CD14-positive monocyte (primary cell): ENCODE results near the gene DIS3L2. TPM values are rescaled to one million over a fixed set of nuclear protein-coding genes. Genes with fewer than 3 reads are reported as not detected.

Experiments
- DNase-seq, 3 donors: peaks; one replicate each; pipeline ENCODE4 v3.0.0-alpha.2; 2011 to 2022
- H2AFZ ChIP-seq: 2 replicates; pipeline ENCODE4 v1.6.0; 2012; ENCODE audit warnings: mild to moderate bottlenecking, low read depth, low read length, inconsistent platforms; ENCODE audit not compliant: insufficient read depth, poor library complexity, severe bottlenecking
- H3K27ac ChIP-seq, 2 donors: 1 replicate in 1 of 2; 2 replicates in 1 of 2; pipeline ENCODE4 v1.5.1; 2012 to 2013; ENCODE audit warnings: low read length in 2 of 2, control low read depth in 1 of 2, inconsistent platforms in 1 of 2, low read depth in 1 of 2, mild to moderate bottlenecking in 1 of 2
- H3K27me3 ChIP-seq, 2 donors: one replicate each; pipeline versions ENCODE4 v1.6.0 to v1.6.1; 2011 to 2013; ENCODE audit warnings: low read length in 2 of 2; ENCODE audit not compliant: control insufficient read depth in 2 of 2, insufficient read depth in 2 of 2
- H3K36me3 ChIP-seq, 2 donors: replicated peaks in 1 of 2; 1 replicate in 1 of 2; 2 replicates in 1 of 2; pipeline versions ENCODE4 v1.5.1 to v1.6.1; 2012 to 2013; ENCODE audit warnings: low read length in 2 of 2, control low read depth in 1 of 2, inconsistent platforms in 1 of 2, mild to moderate bottlenecking in 1 of 2; ENCODE audit not compliant: insufficient read depth in 2 of 2, control insufficient read depth in 1 of 2
- H3K4me1 ChIP-seq, 2 donors: 1 replicate in 1 of 2; 2 replicates in 1 of 2; pipeline versions ENCODE4 v1.5.1 to v1.6.1; 2012 to 2013; ENCODE audit warnings: low read length in 2 of 2, control low read depth in 1 of 2, inconsistent platforms in 1 of 2, mild to moderate bottlenecking in 1 of 2, moderate library complexity in 1 of 2; ENCODE audit not compliant: insufficient read depth in 2 of 2, control insufficient read depth in 1 of 2
- H3K4me2 ChIP-seq: replicated peaks from 2 replicates; pipeline ENCODE3; 2012; ENCODE audit warnings: low read length, moderate library complexity, mild to moderate bottlenecking; ENCODE audit not compliant: poor library complexity, severe bottlenecking; ENCODE audit errors: extremely low read depth
- H3K4me3 ChIP-seq, 3 experiments: fragments of 200-600 bp in 1 of 3; sonication (generic) in 1 of 3; replicated peaks in 1 of 3; 1 replicate in 2 of 3; 2 replicates in 1 of 3; pipeline ENCODE4 v1.5.1; 2011 to 2013; ENCODE audit warnings: low read length in 3 of 3, mild to moderate bottlenecking in 3 of 3, control low read depth in 2 of 3, low read depth in 2 of 3, inconsistent platforms in 1 of 3, moderate library complexity in 1 of 3
- H3K79me2 ChIP-seq: 2 replicates; pipeline ENCODE4 v1.6.0; 2012; ENCODE audit warnings: mild to moderate bottlenecking, control low read depth, inconsistent platforms, low read length, moderate library complexity; ENCODE audit not compliant: insufficient read depth
- H3K9ac ChIP-seq: 2 replicates; pipeline ENCODE4 v1.6.0; 2017; ENCODE audit warnings: low read length, mild to moderate bottlenecking; ENCODE audit not compliant: insufficient read depth, poor library complexity, severe bottlenecking
- H3K9me3 ChIP-seq, 2 donors: replicated peaks in 1 of 2; 1 replicate in 1 of 2; 2 replicates in 1 of 2; pipeline versions ENCODE4 v1.5.1 to v1.6.1; 2012 to 2013; ENCODE audit warnings: low read length in 2 of 2, control low read depth in 1 of 2; ENCODE audit not compliant: control insufficient read depth in 1 of 2, insufficient read depth in 1 of 2
- H4K20me1 ChIP-seq: 2 replicates; pipeline ENCODE4 v1.6.0; 2012; ENCODE audit warnings: mild to moderate bottlenecking, low read length, control low read depth, moderate library complexity; ENCODE audit not compliant: insufficient read depth
- H3K27ac Mint-ChIP-seq, 7 donors: one replicate each; pipeline ENCODE4 v1.8.0; 2020; ENCODE audit warnings: mild to moderate bottlenecking in 7 of 7, mixed read lengths in 7 of 7, moderate library complexity in 6 of 7, inconsistent platforms in 2 of 7
- H3K27me3 Mint-ChIP-seq, 3 donors: one replicate each; pipeline ENCODE4 v1.8.0; 2021 to 2022; ENCODE audit warnings: low read depth in 3 of 3, mild to moderate bottlenecking in 3 of 3, mixed read lengths in 3 of 3, moderate library complexity in 3 of 3, inconsistent platforms in 1 of 3
- H3K36me3 Mint-ChIP-seq, 2 donors: one replicate each; pipeline ENCODE4 v1.8.0; 2020; ENCODE audit warnings: mixed read lengths in 2 of 2, inconsistent platforms in 1 of 2, mild to moderate bottlenecking in 1 of 2
- H3K4me1 Mint-ChIP-seq: one replicate; pipeline ENCODE4 v1.8.0; 2020; ENCODE audit warnings: mild to moderate bottlenecking, mixed read lengths
- H3K4me3 Mint-ChIP-seq, 2 donors: one replicate each; pipeline ENCODE4 v1.8.0; 2020; ENCODE audit warnings: mild to moderate bottlenecking in 2 of 2, mixed read lengths in 2 of 2, moderate library complexity in 1 of 2
- H3K9me3 Mint-ChIP-seq, 7 donors: one replicate each; pipeline ENCODE4 v1.8.0; 2020 to 2022; ENCODE audit warnings: mixed read lengths in 7 of 7, mild to moderate bottlenecking in 6 of 7, moderate library complexity in 6 of 7, inconsistent platforms in 2 of 7
- CTCF ChIP-seq: fragments of 200-600 bp; IDR thresholded peaks from one replicate; pipeline ENCODE4 v1.8.0; 2022; ENCODE audit warnings: antibody characterized with exemption, mild to moderate bottlenecking
- WGBS: methylation state at CpG from one replicate; pipeline ENCODE4 v1.1.5; 2013; ENCODE audit warnings: missing lambda C conversion rate; ENCODE audit not compliant: insufficient coverage; 5-methylcytosine and 5-hydroxymethylcytosine counted together
- intact Hi-C, 2 donors: fragments of 100-400 bp; cut with micrococcal nuclease; formaldehyde crosslinking; loops; one replicate each; pipeline versions ENCODE4 v1.15.0 to v1.15.1; 2023
- polyA plus RNA-seq, 3 donors: library from polyadenylated mRNA; depleted of rRNA in 1 of 3; unstranded in 2 of 3; stranded (reverse) in 1 of 3; fragments of 300-500 nt in 2 of 3; fragments of >200 nt in 1 of 3; fragmentation: Illumina TruSeq in 2 of 3; gene quantifications; 1 replicate in 2 of 3; 2 replicates in 1 of 3; pipeline ENCODE4 v1.2.3, GENCODE V29; 2012 to 2021

Gene DIS3L2
- polyA plus RNA-seq, 3 donors: 6.0 to 21.7 (median 6.4) TPM

GRCh38 chr2:231955758-231956472 is 5.6 kb upstream of the DIS3L2 start:
- H3K4me3 Mint-ChIP-seq: no peak overlapping the region

More at GRCh38 chr2:231955758-231956472, 5.6 kb upstream of the DIS3L2 start:
- Mint-ChIP-seq H3K36me3 (no peaks in the 10 kb centered on the region), H3K27me3 (peaks cover 10 to 17% (median 13%) of the 10 kb centered on the region in 3 donors), H3K4me1 (peaks cover 3% of the 10 kb centered on the region), H3K27ac (no peak overlapping the region), H3K9me3 (peaks cover 0 to 3% (median 0%) of the 10 kb centered on the region in 7 donors)
- 90% methylated on average over 6 of the region's 8 CpGs for WGBS
- no peak for TF ChIP-seq CTCF
- no peak for DNase-seq
- peaks cover 3 to 5% of the 10 kb centered on the region in 2 donors for H3K4me1 ChIP-seq
- H3K27me3 ChIP-seq: peaks cover 0 to 5% of the 10 kb centered on the region in 2 donors
- no peak overlapping the region for H3K9ac ChIP-seq
- no peak overlapping the region for H3K4me3 ChIP-seq
- no peak overlapping the region for H3K4me2 ChIP-seq
- H3K9me3 ChIP-seq: no peaks in the 10 kb centered on the region
- H2AFZ ChIP-seq: no peak overlapping the region
- intact Hi-C loops: no loop called here
- H4K20me1 ChIP-seq: no peaks in the 10 kb centered on the region
- no peak overlapping the region for H3K27ac ChIP-seq
- no peaks in the 10 kb centered on the region for H3K79me2 ChIP-seq
- no peaks in the 10 kb centered on the region for H3K36me3 ChIP-seq
